ENCODE measurements around the gene MSRB1.
"Not testable (repeated sequence)": the region's sequence is repeated elsewhere in the genome, so short reads cannot be mapped to it uniquely, and the experiment has no call there.

Gene MSRB1

GRCh38 chr16:1902547-1903219 lies 40.3 kb downstream of the MSRB1 start:
- DNase-seq (ENCODE audit: low read depth in 2 of 2) = no peak
- TF ChIP-seq CTCF (IDR thresholded peaks at IDR 0.05; ENCODE audit: low read depth, low read length) = no peak

GRCh38 chr16:1900452-1900774 lies 42.6 kb downstream of the MSRB1 start:
- H3K4me3 ChIP-seq (replicated peaks in 1 of 2; ENCODE audit: low read depth in 2 of 2, low read length in 2 of 2) = no peak overlapping the region
- DNase-seq (ENCODE audit: low read depth in 2 of 2) = no peak
- TF ChIP-seq CTCF (IDR thresholded peaks at IDR 0.05; ENCODE audit: low read depth, low read length) = no peak

More at GRCh38 chr16:1902547-1903219, 40.3 kb downstream of the MSRB1 start:
- H3K4me3 ChIP-seq (replicated peaks in 1 of 2; ENCODE audit: low read depth in 2 of 2, low read length in 2 of 2) = no peak overlapping the region

- H3K4me3 ChIP-seq (replicated peaks in 1 of 2; ENCODE audit: low read depth in 2 of 2, low read length in 2 of 2) = no peak overlapping the region
- no peak for TF ChIP-seq CTCF (IDR thresholded peaks at IDR 0.05; ENCODE audit: low read depth, low read length)
- DNase-seq (ENCODE audit: low read depth in 2 of 2) = no peak
These were observed 43.2 kb downstream of the MSRB1 start for GRCh38 chr16:1899641-1900451.

- DNase-seq (ENCODE audit: low read depth in 2 of 2); H3K4me3 ChIP-seq (replicated peaks in 1 of 2; ENCODE audit: low read depth in 2 of 2, low read length in 2 of 2): not testable (repeated sequence)
These were observed 45.3 kb downstream of the MSRB1 start for GRCh38 chr16:1897692-1898091.

- H3K4me3 ChIP-seq (replicated peaks in 1 of 2; ENCODE audit: low read depth in 2 of 2, low read length in 2 of 2) = no peak overlapping the region
- TF ChIP-seq CTCF (IDR thresholded peaks at IDR 0.05; ENCODE audit: low read depth, low read length) = no peak
- no peak for DNase-seq (ENCODE audit: low read depth in 2 of 2)
These were observed 46.9 kb downstream of the MSRB1 start for GRCh38 chr16:1895949-1896675.

GRCh38 chr16:1895068-1895467 lies 47.9 kb downstream of the MSRB1 start:
- no peak for DNase-seq (ENCODE audit: low read depth in 2 of 2)
- no peak for TF ChIP-seq CTCF (IDR thresholded peaks at IDR 0.05; ENCODE audit: low read depth, low read length)
- no peak overlapping the region for H3K4me3 ChIP-seq (replicated peaks in 1 of 2; ENCODE audit: low read depth in 2 of 2, low read length in 2 of 2)

GRCh38 chr16:1890708-1891050 lies 52.3 kb downstream of the MSRB1 start:
- no peak overlapping the region for H3K4me3 ChIP-seq (replicated peaks in 1 of 2; ENCODE audit: low read depth in 2 of 2, low read length in 2 of 2)
- TF ChIP-seq CTCF (IDR thresholded peaks at IDR 0.05; ENCODE audit: low read depth, low read length) = no peak
- no peak for DNase-seq (ENCODE audit: low read depth in 2 of 2)
